Measurements from ENCODE around the gene TDRKH.
"Not testable (repeated sequence)": the region's sequence is repeated elsewhere in the genome, so short reads cannot be mapped to it uniquely, and the experiment has no call there.

The TDRKH gene

GRCh38 chr1:151760597-151761385 lies 29.5 kb downstream of the TDRKH start:
- no peak for DNase-seq

- no peak for DNase-seq
These were observed 31.1 kb downstream of the TDRKH start for GRCh38 chr1:151759241-151759640.

GRCh38 chr1:151756291-151756690 lies 34.0 kb downstream of the TDRKH start:
- DNase-seq: no peak

- no peak for DNase-seq
These were observed 48.8 kb downstream of the TDRKH start for GRCh38 chr1:151741516-151741915.

- DNase-seq: no peak
These were observed 50.5 kb downstream of the TDRKH start for GRCh38 chr1:151739590-151740355.

- DNase-seq: no peak
These were observed 52.8 kb downstream of the TDRKH start for GRCh38 chr1:151737479-151737878.

GRCh38 chr1:151737026-151737425 lies 53.3 kb downstream of the TDRKH start:
- DNase-seq: no peak

- DNase-seq: not testable (repeated sequence)
These were observed 56.3 kb downstream of the TDRKH start for GRCh38 chr1:151733995-151734394.

GRCh38 chr1:151733126-151733525 lies 57.2 kb downstream of the TDRKH start:
- DNase-seq: no peak

GRCh38 chr1:151729966-151730291 lies 60.4 kb downstream of the TDRKH start:
- DNase-seq: no peak

GRCh38 chr1:151729157-151729965 lies 60.9 kb downstream of the TDRKH start:
- DNase-seq: no peak

- DNase-seq: no peak
These were observed 61.9 kb downstream of the TDRKH start for GRCh38 chr1:151728151-151729054.

GRCh38 chr1:151723726-151724370 lies 66.5 kb downstream of the TDRKH start:
- no peak for DNase-seq

Measured in T1000 (cell line).